ENCODE measurements around the gene ACYP2.

GRCh38 chr2:54267577-54267976 is 152.2 kb downstream of the ACYP2 start:
- no peak for TF ChIP-seq CTCF (IDR thresholded peaks at IDR 0.05; ENCODE audit: low read depth, low read length)
- no peak for TF ChIP-seq MAX (IDR thresholded peaks at IDR 0.05; ENCODE audit: low read depth, low read length)
- TF ChIP-seq POLR2A (IDR thresholded peaks at IDR 0.05; ENCODE audit: extremely low read depth, insufficient read length) = no peak
- TF ChIP-seq MYC (IDR thresholded peaks at IDR 0.05; ENCODE audit: low read depth, low read length) = no peak

Data from NB4 (cell line).